HepG2 (cell line): Measurements from ENCODE around the gene NOS1. TPM values are rescaled to one million over a fixed set of nuclear protein-coding genes. Genes with fewer than 3 reads are reported as not detected.

Experiments
- ATAC-seq: fragments of 200-7000 bp; cut with Tn5 transposase; 3 replicates; pipeline ENCODE4 v1.9.1; 2020; ENCODE audit warnings: mild to moderate bottlenecking, moderate library complexity
- BruUV-seq: library from RNA; stranded (reverse); fragments of 400-500 nt; replicated peaks from 2 replicates; lab custom pipeline; 2021; lab: Mats Ljungman, UMichigan
- CTCF ChIA-PET: fragments of 300-600 bp; formaldehyde crosslinking; extraction: SDS; loops from one replicate; lab custom pipeline; 2021; ENCODE audit warnings: low total read pairs, inconsistent platforms, low intra/inter-chr PET ratio; lab: Yijun Ruan, JAX
- POLR2A ChIA-PET: fragments of 350-600 bp; sonication (Branson Sonifier 250); formaldehyde crosslinking; loops from one replicate; lab custom pipeline; 2020; ENCODE audit warnings: antibody characterized with exemption, inconsistent platforms; lab: Yijun Ruan, JAX
- DNase-seq: peaks from one replicate; pipeline ENCODE4 v3.0.0-alpha.2; 2015; ENCODE audit warnings: low spot score
- FAIRE-seq: peaks from 3 replicates; lab custom pipeline; 2011; peaks lifted over from hg19 to GRCh38; lab: Jason Lieb, UNC
- H2AFZ ChIP-seq: one replicate; pipeline ENCODE4 v1.6.1; 2011; ENCODE audit warnings: low read length, inconsistent platforms
- H3K27ac ChIP-seq: fragments of 300-600 bp; 3 replicates; pipeline ENCODE4 v1.8.0; 2011; ENCODE audit warnings: mixed run types, mild to moderate bottlenecking, mixed read lengths, low read length, inconsistent platforms; ENCODE audit not compliant: insufficient read depth; ENCODE audit errors: extremely low read length
- H3K27me3 ChIP-seq, 2 experiments: fragments of 200-600 bp in 1 of 2; 2 replicates in 1 of 2; 3 replicates in 1 of 2; pipeline versions ENCODE4 v1.6.0 to v1.8.0; 2011; ENCODE audit warnings: low read length in 2 of 2, mild to moderate bottlenecking in 2 of 2, moderate library complexity in 2 of 2, inconsistent platforms in 1 of 2; ENCODE audit not compliant: insufficient read depth in 2 of 2, control insufficient read depth in 1 of 2
- H3K36me3 ChIP-seq, 2 experiments: fragments of 200-600 bp in 1 of 2; replicated peaks in 1 of 2; 2 replicates in 1 of 2; 3 replicates in 1 of 2; pipeline versions ENCODE4 v1.5.1 to v1.8.0; 2011; ENCODE audit warnings: low read length in 2 of 2, inconsistent platforms in 1 of 2; ENCODE audit not compliant: insufficient read depth in 2 of 2, control insufficient read depth in 1 of 2
- H3K4me1 ChIP-seq: 2 replicates; pipeline ENCODE4 v1.5.1; 2012; ENCODE audit warnings: low read length, inconsistent platforms; ENCODE audit not compliant: insufficient read depth
- H3K4me2 ChIP-seq: 2 replicates; pipeline ENCODE4 v1.6.0; 2011; ENCODE audit warnings: low read depth, low read length, inconsistent platforms
- H3K4me3 ChIP-seq, 3 experiments: fragments of 200-600 bp in 1 of 3; sonication (generic), shearing (Covaris generic) in 1 of 3; replicated peaks in 1 of 3; 2 replicates each; pipeline ENCODE4 v1.5.1; 2011 to 2016; ENCODE audit warnings: low read length in 3 of 3, inconsistent platforms in 2 of 3, low read depth in 2 of 3, mild to moderate bottlenecking in 2 of 3, control low read depth in 1 of 3, mixed read lengths in 1 of 3; ENCODE audit not compliant: insufficient read depth in 1 of 3
- H3K79me2 ChIP-seq: one replicate; pipeline ENCODE4 v1.6.1; 2011; ENCODE audit warnings: low read length, inconsistent platforms; ENCODE audit not compliant: insufficient read depth
- H3K9ac ChIP-seq: 2 replicates; pipeline ENCODE4 v1.6.0; 2011; ENCODE audit warnings: mild to moderate bottlenecking, low read depth, low read length, inconsistent platforms; ENCODE audit not compliant: insufficient read depth
- H3K9me3 ChIP-seq: 2 replicates; pipeline ENCODE4 v1.5.1; 2012; ENCODE audit warnings: mild to moderate bottlenecking, low read length
- H4K20me1 ChIP-seq: 2 replicates; pipeline ENCODE4 v1.6.0; 2011; ENCODE audit warnings: inconsistent platforms, mild to moderate bottlenecking, low read length, moderate library complexity; ENCODE audit not compliant: insufficient read depth
- AKNA ChIP-seq: sonication (generic); formaldehyde crosslinking; IDR thresholded peaks from 2 replicates; pipeline ENCODE4 v1.4.0; 2020; ENCODE audit warnings: missing genetic modification reagents, borderline replicate concordance
- BCL3 ChIP-seq: sonication (generic); formaldehyde crosslinking; IDR thresholded peaks from 2 replicates; pipeline ENCODE4 v1.5.1; 2020; ENCODE audit warnings: mild to moderate bottlenecking, missing genetic modification reagents, moderate library complexity
- DMAP1 ChIP-seq: IDR thresholded peaks from 2 replicates; pipeline ENCODE4 v1.6.1; 2016
- HOXA5 ChIP-seq: sonication (generic); formaldehyde crosslinking; IDR thresholded peaks from 2 replicates; pipeline ENCODE4 v1.4.0; 2020; ENCODE audit warnings: missing genetic modification reagents
- STAT5B ChIP-seq: sonication (generic); formaldehyde crosslinking; IDR thresholded peaks from 2 replicates; pipeline ENCODE4 v1.4.0; 2020; ENCODE audit warnings: missing genetic modification reagents
- in situ Hi-C: cut with HindIII; loops from 2 replicates; pipeline ENCODE4 v1.10.0; 2017; ENCODE audit warnings: low pct_unique_long_range_greater_than_20kb; ENCODE audit not compliant: extremely low pct_ligation_motif_present
- intact Hi-C: fragments of 100-400 bp; cut with micrococcal nuclease; formaldehyde crosslinking; loops from one replicate; pipeline ENCODE4 v1.10.0; 2022; ENCODE audit not compliant: unreplicated experiment
- polyA plus RNA-seq, 8 experiments: library from polyadenylated mRNA; depleted of rRNA in 3 of 8; stranded (reverse) in 7 of 8; unstranded in 1 of 8; fragments of >200 nt; fragmentation: Illumina TruSeq in 4 of 8; extraction: Trizol in 4 of 8; gene quantifications; 2 replicates each; pipeline versions ENCODE4 v1.2.1 to v1.2.3, GENCODE V29; 2011 to 2016; ENCODE audit warnings: low read depth in 4 of 8, missing spikeins in 1 of 8, mixed read lengths in 1 of 8; ENCODE audit not compliant: insufficient read depth in 1 of 8
- total RNA-seq, 5 experiments: library from RNA; depleted of rRNA; stranded (reverse); fragments of >200 nt; fragmentation: Illumina TruSeq; extraction: Trizol; gene quantifications; 2 replicates each; pipeline ENCODE4 v1.2.3, GENCODE V29; 2016; ENCODE audit warnings: low read depth in 1 of 5
- TF ChIP-seq, protein P1 (sequence below): fragments of 450-650 bp; IDR thresholded peaks from 2 replicates; pipeline ENCODE4 v1.6.1; 2017

NOS1 gene
- total and polyA plus RNA-seq, 2 of the 13 experiments (the other 11 are each of a cell fraction or from before 2014, with no cell fraction given) = not detected

DNA sequence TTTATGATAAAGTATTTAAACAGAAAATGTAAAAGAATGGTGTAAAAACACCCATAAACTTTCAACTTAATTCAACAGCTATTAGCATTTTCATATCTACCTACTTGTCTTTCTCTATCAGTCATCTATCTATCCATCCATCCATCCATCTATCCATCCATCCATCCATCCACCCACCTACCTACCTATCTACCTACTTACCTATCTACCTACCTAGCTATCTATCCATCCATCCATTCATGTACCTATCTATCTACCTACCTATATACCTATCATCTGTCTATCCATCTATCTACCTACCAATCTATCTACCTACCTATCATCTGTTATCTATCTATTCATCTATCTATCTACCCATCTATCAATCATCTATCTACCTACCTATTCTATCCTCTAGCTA is 8.5 kb downstream of the NOS1 start:
- ChIA-PET CTCF (no interaction called here), POLR2A (no interaction called here)
- no peak for ATAC-seq
- H3K9ac ChIP-seq = no peak overlapping the region
- BruUV-seq = no TSS peak
- H3K9me3 ChIP-seq = no peaks in the 10 kb centered on the region
- intact Hi-C loops = no loop called here
- no peaks in the 10 kb centered on the region for H4K20me1 ChIP-seq
- H3K4me2 ChIP-seq = no peak overlapping the region
- TF ChIP-seq STAT5B (CRISPR knock-in tag) (no peak), DMAP1 (CRISPR knock-in tag) (no peak), AKNA (no peak), BCL3 (CRISPR knock-in tag) (no peak), HOXA5 (CRISPR knock-in tag) (no peak)
- TF ChIP-seq, protein P1, sequence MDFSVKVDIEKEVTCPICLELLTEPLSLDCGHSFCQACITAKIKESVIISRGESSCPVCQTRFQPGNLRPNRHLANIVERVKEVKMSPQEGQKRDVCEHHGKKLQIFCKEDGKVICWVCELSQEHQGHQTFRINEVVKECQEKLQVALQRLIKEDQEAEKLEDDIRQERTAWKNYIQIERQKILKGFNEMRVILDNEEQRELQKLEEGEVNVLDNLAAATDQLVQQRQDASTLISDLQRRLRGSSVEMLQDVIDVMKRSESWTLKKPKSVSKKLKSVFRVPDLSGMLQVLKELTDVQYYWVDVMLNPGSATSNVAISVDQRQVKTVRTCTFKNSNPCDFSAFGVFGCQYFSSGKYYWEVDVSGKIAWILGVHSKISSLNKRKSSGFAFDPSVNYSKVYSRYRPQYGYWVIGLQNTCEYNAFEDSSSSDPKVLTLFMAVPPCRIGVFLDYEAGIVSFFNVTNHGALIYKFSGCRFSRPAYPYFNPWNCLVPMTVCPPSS = 0 out of 2 replicates have a peak, but pooled peaks have one; percentile 29
- no peak overlapping the region for H3K27ac ChIP-seq
- no peak overlapping the region for H2AFZ ChIP-seq
- in situ Hi-C loops = no loop called here
- H3K27me3 ChIP-seq = peaks cover 0 to 23% of the 10 kb centered on the region in 2 experiments; a peak in 3 of 5 replicates
- no peaks in the 10 kb centered on the region for H3K36me3 ChIP-seq
- H3K4me3 ChIP-seq = no peak overlapping the region
- no peaks in the 10 kb centered on the region for H3K79me2 ChIP-seq
- H3K4me1 ChIP-seq = no peaks in the 10 kb centered on the region
- DNase-seq = no peak
- FAIRE-seq = no peak
